ENCODE measurements around the gene TOM1. TPM values are rescaled to one million over a fixed set of nuclear protein-coding genes. Genes with fewer than 3 reads are reported as not detected.
A peak's percentile ranks its signal among the peaks of the same experiment; 100 is the strongest.

Gene TOM1
- 21.2 and 23.6 TPM in 2 replicates for total RNA-seq

- intact Hi-C loops (cut with micrococcal nuclease) = loop anchor here (1.0 to 2.0 kb wide), 2 partner anchors 13 to 43 kb away; partner anchors contain the start of gene HMGXB4
- H3K9me3 Mint-ChIP-seq = no peaks in the 10 kb centered on the region
- no peaks in the 10 kb centered on the region for H3K27me3 Mint-ChIP-seq (ENCODE audit: low read depth)
- peaks cover 42% of the 10 kb centered on the region for H3K4me1 Mint-ChIP-seq (ENCODE audit: low read depth)
- H3K4me3 Mint-ChIP-seq (ENCODE audit: low read depth) = peak within 1 kb of the TSS; percentile 84
- H3K36me3 Mint-ChIP-seq (ENCODE audit: low read depth) = peaks cover 26% of the 10 kb centered on the region
- peak within 1 kb of the TSS; percentile 90 for H3K27ac Mint-ChIP-seq
- DNase-seq (ENCODE audit: low spot score) = peak; percentile 95
Observed at GRCh38 chr22:35299673-35300499, at the start of gene TOM1. Gene TOM1, plus strand, starts transcription at chr22:35299894. Its CDS starts 35 bp downstream, at chr22:35299929.

DNA sequence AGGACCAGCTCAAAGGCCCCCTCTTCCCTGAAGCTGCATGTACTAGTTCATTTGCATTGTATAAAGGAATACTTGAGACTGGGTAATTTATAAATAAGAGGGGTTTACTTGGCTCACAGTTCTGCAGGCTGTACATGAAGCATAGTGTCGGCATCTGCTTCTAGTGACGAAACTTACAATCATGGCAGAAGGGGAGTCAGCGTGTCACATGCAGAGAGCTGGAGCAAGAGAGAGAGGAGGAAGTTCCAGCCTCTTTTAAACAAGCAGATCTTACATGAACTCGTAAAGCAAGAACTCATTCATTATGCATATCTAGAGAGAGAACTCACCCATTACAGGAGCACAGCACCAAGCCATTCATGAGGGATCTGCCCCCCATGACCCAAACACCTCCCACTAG, 49.5 kb upstream of the TOM1 start:
- Mint-ChIP-seq H3K27me3 (ENCODE audit: low read depth) (peaks cover 10% of the 10 kb centered on the region), H3K9me3 (no peaks in the 10 kb centered on the region), H3K4me1 (ENCODE audit: low read depth) (no peaks in the 10 kb centered on the region), H3K27ac (no peak overlapping the region), H3K4me3 (ENCODE audit: low read depth) (no peak overlapping the region), H3K36me3 (ENCODE audit: low read depth) (no peaks in the 10 kb centered on the region)
- DNase-seq (ENCODE audit: low spot score) = no peak
- intact Hi-C loops (cut with micrococcal nuclease) = no loop called here

- H3K27ac Mint-ChIP-seq = no peak overlapping the region
- peaks cover 16% of the 10 kb centered on the region for H3K4me1 Mint-ChIP-seq (ENCODE audit: low read depth)
- peaks cover 9% of the 10 kb centered on the region for H3K36me3 Mint-ChIP-seq (ENCODE audit: low read depth)
- intact Hi-C loops (cut with micrococcal nuclease) = no loop called here
- no peaks in the 10 kb centered on the region for H3K9me3 Mint-ChIP-seq
- DNase-seq (ENCODE audit: low spot score) = no peak
- H3K27me3 Mint-ChIP-seq (ENCODE audit: low read depth) = no peaks in the 10 kb centered on the region
- no peak overlapping the region for H3K4me3 Mint-ChIP-seq (ENCODE audit: low read depth)
Observed at GRCh38 chr22:35253946-35254345, 45.7 kb upstream of the TOM1 start.

GRCh38 chr22:35257002-35257320, 42.7 kb upstream of the TOM1 start:
- no peaks in the 10 kb centered on the region for H3K9me3 Mint-ChIP-seq
- peak overlapping the region; percentile 84 for H3K4me3 Mint-ChIP-seq (ENCODE audit: low read depth)
- intact Hi-C loops (cut with micrococcal nuclease) = loop anchor here (2.0 kb wide), 1 partner anchor 42 kb away; the partner anchor contains the start of gene TOM1

GRCh38 chr22:35257321-35258190, 42.1 kb upstream of the TOM1 start, which contains the start of gene HMGXB4:
Gene HMGXB4, plus strand, starts transcription at chr22:35257493. Its CDS starts 4,898 bp downstream, at chr22:35262391.
- Mint-ChIP-seq H3K27ac (peak within 1 kb of the TSS; percentile 92), H3K27me3 (ENCODE audit: low read depth) (no peaks in the 10 kb centered on the region), H3K4me3 (ENCODE audit: low read depth) (peak within 1 kb of the TSS; percentile 90), H3K9me3 (no peaks in the 10 kb centered on the region), H3K4me1 (ENCODE audit: low read depth) (peaks cover 34% of the 10 kb centered on the region), H3K36me3 (ENCODE audit: low read depth) (peaks cover 30% of the 10 kb centered on the region)
- intact Hi-C loops (cut with micrococcal nuclease) = loop anchor here (2.0 kb wide), 1 partner anchor 41 kb away; the partner anchor contains the start of gene TOM1
- DNase-seq (ENCODE audit: low spot score) = peak; percentile 83

More at GRCh38 chr22:35257002-35257320, 42.7 kb upstream of the TOM1 start:
- Mint-ChIP-seq H3K36me3 (ENCODE audit: low read depth) (peaks cover 24% of the 10 kb centered on the region), H3K27me3 (ENCODE audit: low read depth) (no peaks in the 10 kb centered on the region), H3K4me1 (ENCODE audit: low read depth) (peaks cover 34% of the 10 kb centered on the region), H3K27ac (peak overlapping the region; percentile 88)
- no peak for DNase-seq (ENCODE audit: low spot score)

- no peaks in the 10 kb centered on the region for H3K9me3 Mint-ChIP-seq
- no peak for DNase-seq (ENCODE audit: low spot score)
- H3K27me3 Mint-ChIP-seq (ENCODE audit: low read depth) = no peaks in the 10 kb centered on the region
- peak overlapping the region; percentile 92 for H3K27ac Mint-ChIP-seq
- peak overlapping the region; percentile 90 for H3K4me3 Mint-ChIP-seq (ENCODE audit: low read depth)
- peaks cover 37% of the 10 kb centered on the region for H3K36me3 Mint-ChIP-seq (ENCODE audit: low read depth)
- intact Hi-C loops (cut with micrococcal nuclease) = no loop called here
- peaks cover 34% of the 10 kb centered on the region for H3K4me1 Mint-ChIP-seq (ENCODE audit: low read depth)
Observed at GRCh38 chr22:35258191-35258988, 41.3 kb upstream of the TOM1 start.

GRCh38 chr22:35264986-35265385, 34.7 kb upstream of the TOM1 start:
- intact Hi-C loops (cut with micrococcal nuclease) = no loop called here
- H3K4me3 Mint-ChIP-seq (ENCODE audit: low read depth) = no peak overlapping the region
- H3K4me1 Mint-ChIP-seq (ENCODE audit: low read depth) = peaks cover 21% of the 10 kb centered on the region
- H3K36me3 Mint-ChIP-seq (ENCODE audit: low read depth) = peaks cover 79% of the 10 kb centered on the region
- peak overlapping the region; percentile 70 for H3K27ac Mint-ChIP-seq
- DNase-seq (ENCODE audit: low spot score) = no peak
- no peaks in the 10 kb centered on the region for H3K9me3 Mint-ChIP-seq
- no peaks in the 10 kb centered on the region for H3K27me3 Mint-ChIP-seq (ENCODE audit: low read depth)

GRCh38 chr22:35266277-35266676, 33.4 kb upstream of the TOM1 start:
- no peaks in the 10 kb centered on the region for H3K9me3 Mint-ChIP-seq
- intact Hi-C loops (cut with micrococcal nuclease) = no loop called here
- no peaks in the 10 kb centered on the region for H3K27me3 Mint-ChIP-seq (ENCODE audit: low read depth)
- peaks cover 18% of the 10 kb centered on the region for H3K4me1 Mint-ChIP-seq (ENCODE audit: low read depth)
- DNase-seq (ENCODE audit: low spot score) = no peak
- no peak overlapping the region for H3K27ac Mint-ChIP-seq
- H3K4me3 Mint-ChIP-seq (ENCODE audit: low read depth) = no peak overlapping the region
- peaks cover 83% of the 10 kb centered on the region for H3K36me3 Mint-ChIP-seq (ENCODE audit: low read depth)

- no peak overlapping the region for H3K27ac Mint-ChIP-seq
- no peaks in the 10 kb centered on the region for H3K9me3 Mint-ChIP-seq
- no peak overlapping the region for H3K4me3 Mint-ChIP-seq (ENCODE audit: low read depth)
- H3K36me3 Mint-ChIP-seq (ENCODE audit: low read depth) = peaks cover 81% of the 10 kb centered on the region
- intact Hi-C loops (cut with micrococcal nuclease) = no loop called here
- peaks cover 41% of the 10 kb centered on the region for H3K4me1 Mint-ChIP-seq (ENCODE audit: low read depth)
- no peak for DNase-seq (ENCODE audit: low spot score)
- no peaks in the 10 kb centered on the region for H3K27me3 Mint-ChIP-seq (ENCODE audit: low read depth)
Observed at GRCh38 chr22:35269630-35270029, 30.1 kb upstream of the TOM1 start.

GRCh38 chr22:35274154-35274871, 25.4 kb upstream of the TOM1 start:
- intact Hi-C loops (cut with micrococcal nuclease) = no loop called here
- Mint-ChIP-seq H3K27me3 (ENCODE audit: low read depth) (no peaks in the 10 kb centered on the region), H3K36me3 (ENCODE audit: low read depth) (peaks cover 68% of the 10 kb centered on the region)

DNA sequence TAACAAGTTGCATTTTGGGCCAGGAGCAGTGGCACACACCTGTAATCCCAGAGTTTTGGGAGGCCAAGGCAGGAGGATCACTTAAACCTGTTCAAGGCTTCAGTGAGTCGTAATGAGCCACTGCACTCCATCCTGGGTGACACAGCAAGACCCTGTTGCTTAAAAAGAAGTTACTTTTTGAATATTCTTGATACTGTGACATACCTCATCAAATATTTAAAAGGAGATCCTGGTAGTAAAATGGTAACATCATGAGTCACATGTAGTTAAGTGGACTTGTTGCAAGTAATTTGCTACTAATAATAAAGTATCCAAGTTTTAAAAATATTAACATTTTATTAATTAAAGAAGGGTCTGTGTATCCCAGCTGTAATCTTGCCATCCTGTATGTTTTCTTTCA, 24.1 kb upstream of the TOM1 start:
- no peak for DNase-seq (ENCODE audit: low spot score)
- H3K27me3 Mint-ChIP-seq (ENCODE audit: low read depth) = no peaks in the 10 kb centered on the region
- no peak overlapping the region for H3K27ac Mint-ChIP-seq
- H3K36me3 Mint-ChIP-seq (ENCODE audit: low read depth) = peaks cover 70% of the 10 kb centered on the region
- no peaks in the 10 kb centered on the region for H3K9me3 Mint-ChIP-seq
- H3K4me1 Mint-ChIP-seq (ENCODE audit: low read depth) = peaks cover 43% of the 10 kb centered on the region
- intact Hi-C loops (cut with micrococcal nuclease) = no loop called here
- no peak overlapping the region for H3K4me3 Mint-ChIP-seq (ENCODE audit: low read depth)

More at GRCh38 chr22:35274154-35274871, 25.4 kb upstream of the TOM1 start:
- Mint-ChIP-seq H3K4me3 (ENCODE audit: low read depth) (no peak overlapping the region), H3K4me1 (ENCODE audit: low read depth) (peaks cover 37% of the 10 kb centered on the region), H3K9me3 (no peaks in the 10 kb centered on the region), H3K27ac (peak overlapping the region; percentile 77)
- no peak for DNase-seq (ENCODE audit: low spot score)

- DNase-seq (ENCODE audit: low spot score) = no peak
- H3K4me1 Mint-ChIP-seq (ENCODE audit: low read depth) = peaks cover 44% of the 10 kb centered on the region
- peaks cover 70% of the 10 kb centered on the region for H3K36me3 Mint-ChIP-seq (ENCODE audit: low read depth)
- intact Hi-C loops (cut with micrococcal nuclease) = no loop called here
- H3K27ac Mint-ChIP-seq = peak overlapping the region; percentile 56
- no peaks in the 10 kb centered on the region for H3K9me3 Mint-ChIP-seq
- H3K4me3 Mint-ChIP-seq (ENCODE audit: low read depth) = no peak overlapping the region
- H3K27me3 Mint-ChIP-seq (ENCODE audit: low read depth) = no peaks in the 10 kb centered on the region
Observed at GRCh38 chr22:35276019-35276418, 23.7 kb upstream of the TOM1 start.

Data from activated T-helper 2 cell treated with anti-CD3 and anti-CD28 coated beads, Interferon-gamma antibody, Interleukin-2, Interleukin-4, amounts not matched to agents 10 μg/mL and 5 μg/mL and 100 μg/mL, durations not matched to agents 14 hours and 24 hours and 36 hours (primary cell).